GM12878 (cell line): ENCODE results near the gene NR2F1. TPM values are rescaled to one million over a fixed set of nuclear protein-coding genes. Genes with fewer than 3 reads are reported as not detected.

ENCODE experiments used
- ATAC-seq: fragments of 200-7000 bp; cut with Tn5 transposase; 3 replicates; pipeline ENCODE4 v1.9.1; 2020; ENCODE audit warnings: mild to moderate bottlenecking, moderate library complexity
- BruUV-seq: library from RNA; stranded (reverse); fragments of 400-500 nt; replicated peaks from 2 replicates; lab custom pipeline; 2021; lab: Mats Ljungman, UMichigan
- CTCF ChIA-PET: fragments of 300-600 bp; sonication (Branson Sonifier 250); formaldehyde crosslinking; extraction: SDS; loops from one replicate; lab custom pipeline; 2021; ENCODE audit warnings: inconsistent platforms; lab: Yijun Ruan, JAX
- POLR2A ChIA-PET: fragments of 350-600 bp; formaldehyde crosslinking; extraction: SDS; loops from one replicate; lab custom pipeline; 2021; ENCODE audit warnings: inconsistent platforms; lab: Charles Lee
- RAD21 ChIA-PET: fragments of 300-600 bp; sonication (Branson Sonifier 250); formaldehyde crosslinking; loops from one replicate; lab custom pipeline; 2023; ENCODE audit warnings: antibody characterized with exemption; ENCODE audit not compliant: unreplicated experiment; lab: Charles Lee
- SMC1A ChIA-PET: fragments of 300-600 bp; sonication (Branson Sonifier 250); formaldehyde crosslinking; loops from one replicate; lab custom pipeline; 2023; ENCODE audit not compliant: unreplicated experiment, uncharacterized antibody; lab: Charles Lee
- DNase-seq: peaks from one replicate; pipeline ENCODE4 v3.0.0-alpha.2; 2011; ENCODE audit warnings: low read depth, low spot score
- FAIRE-seq: peaks from 3 replicates; lab custom pipeline; 2011; peaks lifted over from hg19 to GRCh38; lab: Jason Lieb, UNC
- H2AFZ ChIP-seq: 2 replicates; pipeline ENCODE4 v1.6.0; 2011; ENCODE audit warnings: low read depth, low read length, control low read depth; ENCODE audit not compliant: control insufficient read depth
- H3K27ac ChIP-seq: 2 replicates; pipeline ENCODE4 v1.5.1; 2011; ENCODE audit warnings: control low read depth; ENCODE audit not compliant: control insufficient read depth, insufficient read depth
- H3K27me3 ChIP-seq, 2 experiments: replicated peaks in 1 of 2; 2 replicates each; pipeline versions ENCODE4 v1.6.0 to v1.6.1; 2011; ENCODE audit warnings: low read length in 1 of 2; ENCODE audit not compliant: control insufficient read depth in 2 of 2, insufficient read depth in 2 of 2
- H3K36me3 ChIP-seq, 2 experiments: 2 replicates each; pipeline ENCODE4 v1.5.1; 2011; ENCODE audit warnings: low read length in 1 of 2; ENCODE audit not compliant: control insufficient read depth in 2 of 2, insufficient read depth in 2 of 2
- H3K4me1 ChIP-seq: 2 replicates; pipeline ENCODE4 v1.6.1; 2011; ENCODE audit warnings: mild to moderate bottlenecking, low read length, moderate library complexity, mixed read lengths; ENCODE audit not compliant: control insufficient read depth, insufficient read depth
- H3K4me2 ChIP-seq: 2 replicates; pipeline ENCODE4 v1.6.0; 2011; ENCODE audit warnings: control low read depth; ENCODE audit not compliant: control insufficient read depth, insufficient read depth
- H3K4me3 ChIP-seq: fragments of 200-600 bp; sonication (generic); 2 replicates; pipeline ENCODE4 v1.5.1; 2016
- H3K79me2 ChIP-seq: 2 replicates; pipeline ENCODE4 v1.6.0; 2011; ENCODE audit warnings: low read length; ENCODE audit not compliant: control insufficient read depth, insufficient read depth
- H3K9ac ChIP-seq: 2 replicates; pipeline ENCODE4 v1.8.0; 2011; ENCODE audit warnings: low read length, control low read depth, mixed read lengths; ENCODE audit not compliant: control insufficient read depth, insufficient read depth
- H3K9me3 ChIP-seq: replicated peaks from 3 replicates; pipeline ENCODE4 v1.5.1; 2011; ENCODE audit warnings: mild to moderate bottlenecking, low read length; ENCODE audit not compliant: control insufficient read depth, insufficient read depth
- H4K20me1 ChIP-seq: 2 replicates; pipeline ENCODE4 v1.6.0; 2011; ENCODE audit not compliant: control insufficient read depth, insufficient read depth
- BHLHE40 ChIP-seq, 2 experiments: fragments of 450-650 bp in 1 of 2; IDR thresholded peaks; 2 replicates each; pipeline ENCODE4 v1.6.1; 2011 to 2017; ENCODE audit warnings: low read depth in 2 of 2, borderline replicate concordance in 1 of 2, improper control_type of control experiment in 1 of 2, low read length in 1 of 2, mild to moderate bottlenecking in 1 of 2
- BMI1 ChIP-seq: fragments of 450-650 bp; IDR thresholded peaks from 2 replicates; pipeline ENCODE4 v1.6.1; 2016; ENCODE audit warnings: mild to moderate bottlenecking, moderate library complexity, borderline replicate concordance
- CREM ChIP-seq: IDR thresholded peaks from 2 replicates; pipeline ENCODE4 v1.6.1; 2014; ENCODE audit warnings: antibody characterized with exemption, low read depth
- DPF2 ChIP-seq: fragments of 450-650 bp; IDR thresholded peaks from 2 replicates; pipeline ENCODE4 v1.6.1; 2017; ENCODE audit warnings: mild to moderate bottlenecking
- ESRRA ChIP-seq: IDR thresholded peaks from 2 replicates; pipeline ENCODE4 v1.6.1; 2012; ENCODE audit warnings: mild to moderate bottlenecking, low read length, improper control_type of control experiment
- IKZF1 ChIP-seq: fragments of 450-650 bp; conservative IDR thresholded peaks from 2 replicates; pipeline ENCODE4 v1.6.1; 2017; ENCODE audit warnings: antibody characterized with exemption, mild to moderate bottlenecking
- JUND ChIP-seq: IDR thresholded peaks from 2 replicates; pipeline ENCODE4 v1.6.1; 2012; ENCODE audit warnings: low read depth, mild to moderate bottlenecking, low read length, improper control_type of control experiment, moderate library complexity
- KLF5 ChIP-seq: fragments of 450-650 bp; IDR thresholded peaks from 2 replicates; pipeline ENCODE4 v1.6.1; 2014; ENCODE audit warnings: mild to moderate bottlenecking; ENCODE audit not compliant: partially characterized antibody
- NKRF ChIP-seq: fragments of 450-650 bp; conservative IDR thresholded peaks from 2 replicates; pipeline ENCODE4 v1.6.1; 2017; ENCODE audit warnings: mild to moderate bottlenecking, moderate library complexity
- POLR2A ChIP-seq: IDR thresholded peaks from 2 replicates; pipeline ENCODE4 v1.6.1; 2011; ENCODE audit warnings: low read depth, mild to moderate bottlenecking, low read length
- RCOR1 ChIP-seq: conservative IDR thresholded peaks from 2 replicates; pipeline ENCODE4 v1.6.1; 2012; ENCODE audit warnings: low read depth, low read length, improper control_type of control experiment
- SMARCA5 ChIP-seq: fragments of 450-650 bp; IDR thresholded peaks from 2 replicates; pipeline ENCODE4 v1.6.1; 2017; ENCODE audit warnings: mild to moderate bottlenecking
- SP1 ChIP-seq: IDR thresholded peaks from one replicate; pipeline ENCODE4 v1.6.1; 2011; ENCODE audit warnings: low read depth, low read length
- ZBED1 ChIP-seq: IDR thresholded peaks from 2 replicates; pipeline ENCODE4 v1.6.1; 2016; ENCODE audit warnings: borderline replicate concordance
- ZNF207 ChIP-seq: fragments of 450-650 bp; IDR thresholded peaks from 2 replicates; pipeline ENCODE4 v1.6.1; 2014; ENCODE audit warnings: antibody characterized with exemption, mild to moderate bottlenecking, borderline replicate concordance
- WGBS: methylation state at CpG from one replicate; pipeline ENCODE4 v1.1.6; 2016; ENCODE audit warnings: low lambda C conversion rate; ENCODE audit not compliant: insufficient replicate concordance, insufficient coverage; ENCODE audit errors: missing lambda C conversion rate; 5-methylcytosine and 5-hydroxymethylcytosine counted together
- in situ Hi-C: fragments of 300-500 bp; cut with MboI; formaldehyde crosslinking; loops from 9 replicates; pipeline ENCODE4 v1.14.3; 2018; ENCODE audit warnings: mixed read lengths
- intact Hi-C: fragments of 100-400 bp; cut with micrococcal nuclease; formaldehyde crosslinking; loops from one replicate; pipeline ENCODE4 v1.14.2; 2022; ENCODE audit not compliant: unreplicated experiment
- polyA plus RNA-seq, 11 experiments: library from polyadenylated mRNA; depleted of rRNA in 4 of 11; unstranded in 6 of 11; stranded (reverse) in 5 of 11; fragments of >200 nt; fragmentation: Nextera tagmentation in 4 of 11; fragmentation: Illumina TruSeq in 1 of 11; extraction: Ambion mirVana in 4 of 11; extraction: Trizol in 1 of 11; gene quantifications; 1 replicate in 1 of 11; 2 replicates in 10 of 11; pipeline versions ENCODE4 v1.2.1 to v1.2.3, GENCODE V29; 2011 to 2016; ENCODE audit warnings: inconsistent platforms in 2 of 11, missing spikeins in 2 of 11, low read depth in 1 of 11
- total RNA-seq, 4 experiments: library from RNA; depleted of rRNA in 3 of 4; stranded (reverse); fragments of >200 nt in 3 of 4; fragmentation: Illumina TruSeq in 1 of 4; extraction: Trizol in 1 of 4; gene quantifications; 2 replicates each; pipeline versions ENCODE4 v1.2.1 to v1.2.3, GENCODE V29; 2013 to 2021
- TF ChIP-seq, protein P1 (sequence below): IDR thresholded peaks from 2 replicates; pipeline ENCODE4 v1.6.1; 2012; ENCODE audit warnings: mild to moderate bottlenecking, low read depth, low read length
- TF ChIP-seq, protein P2 (sequence below): IDR thresholded peaks from 2 replicates; pipeline ENCODE4 v1.6.1; 2011; ENCODE audit warnings: mild to moderate bottlenecking, low read depth, low read length, moderate library complexity; ENCODE audit not compliant: insufficient replicate concordance

NR2F1 gene
- total and polyA plus RNA-seq, 10 of the 15 experiments (the other 5 are each of a cell fraction or from before 2014, with no cell fraction given) = 0.04 to 0.79 (median 0.36) TPM; not detected in 7

- 23% methylated on average over 73 of the region's 73 CpGs for WGBS
- peak overlapping the region; percentile 68 for H2AFZ ChIP-seq
- no peaks in the 10 kb centered on the region for H3K9me3 ChIP-seq
- in situ Hi-C loops (loop anchor here (5.0 to 25.0 kb wide), 2 partner anchors 332 to 1107 kb away; no protein-coding TSS in a partner anchor), intact Hi-C loops (loop anchor here (1.0 to 2.0 kb wide), 2 partner anchors 40 to 335 kb away; no protein-coding TSS in a partner anchor)
- H3K9ac ChIP-seq = no peak overlapping the region
- H3K27me3 ChIP-seq = peaks cover 11 to 32% of the 10 kb centered on the region in 2 experiments
- H3K4me2 ChIP-seq = peak overlapping the region; percentile 98
- ATAC-seq (peak; percentile 39), DNase-seq (no peak), FAIRE-seq (no peak)
- ChIA-PET SMC1A (interaction anchor here (1.0 kb wide), 1 partner anchor 221 kb away, joined by 4 read pairs; no protein-coding TSS in a partner anchor), RAD21 (interaction anchor here (1.1 kb wide), 1 partner anchor 220 kb away, joined by 4 read pairs; no protein-coding TSS in a partner anchor), CTCF (interaction anchor here (0.9 to 1.2 kb wide), 4 partner anchors 27 to 335 kb away, joined by 3 to 5 read pairs (median 4); no protein-coding TSS in a partner anchor), POLR2A (no interaction called here)
- peaks cover 18% of the 10 kb centered on the region for H3K4me1 ChIP-seq
- no TSS peak for BruUV-seq
- peak overlapping the region; percentile 64 for H3K4me3 ChIP-seq
- no peak for TF ChIP-seq JUND
- no peak for TF ChIP-seq CREM
- TF ChIP-seq SMARCA5 = no peak
- TF ChIP-seq ZNF207 = no peak
- no peak for TF ChIP-seq RCOR1
- TF ChIP-seq KLF5 = no peak
- peak; percentile 34 for TF ChIP-seq IKZF1
- no peak for TF ChIP-seq SP1
- 0 out of 2 replicates have a peak, but pooled peaks have one; percentile 13 for TF ChIP-seq DPF2
- TF ChIP-seq, protein P1, sequence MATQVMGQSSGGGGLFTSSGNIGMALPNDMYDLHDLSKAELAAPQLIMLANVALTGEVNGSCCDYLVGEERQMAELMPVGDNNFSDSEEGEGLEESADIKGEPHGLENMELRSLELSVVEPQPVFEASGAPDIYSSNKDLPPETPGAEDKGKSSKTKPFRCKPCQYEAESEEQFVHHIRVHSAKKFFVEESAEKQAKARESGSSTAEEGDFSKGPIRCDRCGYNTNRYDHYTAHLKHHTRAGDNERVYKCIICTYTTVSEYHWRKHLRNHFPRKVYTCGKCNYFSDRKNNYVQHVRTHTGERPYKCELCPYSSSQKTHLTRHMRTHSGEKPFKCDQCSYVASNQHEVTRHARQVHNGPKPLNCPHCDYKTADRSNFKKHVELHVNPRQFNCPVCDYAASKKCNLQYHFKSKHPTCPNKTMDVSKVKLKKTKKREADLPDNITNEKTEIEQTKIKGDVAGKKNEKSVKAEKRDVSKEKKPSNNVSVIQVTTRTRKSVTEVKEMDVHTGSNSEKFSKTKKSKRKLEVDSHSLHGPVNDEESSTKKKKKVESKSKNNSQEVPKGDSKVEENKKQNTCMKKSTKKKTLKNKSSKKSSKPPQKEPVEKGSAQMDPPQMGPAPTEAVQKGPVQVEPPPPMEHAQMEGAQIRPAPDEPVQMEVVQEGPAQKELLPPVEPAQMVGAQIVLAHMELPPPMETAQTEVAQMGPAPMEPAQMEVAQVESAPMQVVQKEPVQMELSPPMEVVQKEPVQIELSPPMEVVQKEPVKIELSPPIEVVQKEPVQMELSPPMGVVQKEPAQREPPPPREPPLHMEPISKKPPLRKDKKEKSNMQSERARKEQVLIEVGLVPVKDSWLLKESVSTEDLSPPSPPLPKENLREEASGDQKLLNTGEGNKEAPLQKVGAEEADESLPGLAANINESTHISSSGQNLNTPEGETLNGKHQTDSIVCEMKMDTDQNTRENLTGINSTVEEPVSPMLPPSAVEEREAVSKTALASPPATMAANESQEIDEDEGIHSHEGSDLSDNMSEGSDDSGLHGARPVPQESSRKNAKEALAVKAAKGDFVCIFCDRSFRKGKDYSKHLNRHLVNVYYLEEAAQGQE = no peak
- no peak for TF ChIP-seq ESRRA
- no peak for TF ChIP-seq ZBED1
- no peak for TF ChIP-seq NKRF
- 0 out of 2 replicates have a peak, but pooled peaks have one; percentile 9 for TF ChIP-seq BMI1
- peak in 1 of 2 experiments; percentile 12; a peak in 1 of 4 replicates for TF ChIP-seq BHLHE40 (IDR thresholded peaks at IDR 0.05; ENCODE audit: borderline replicate concordance in 1 of 2, low read depth in 2 of 2, low read length in 1 of 2)
- TF ChIP-seq, protein P2, sequence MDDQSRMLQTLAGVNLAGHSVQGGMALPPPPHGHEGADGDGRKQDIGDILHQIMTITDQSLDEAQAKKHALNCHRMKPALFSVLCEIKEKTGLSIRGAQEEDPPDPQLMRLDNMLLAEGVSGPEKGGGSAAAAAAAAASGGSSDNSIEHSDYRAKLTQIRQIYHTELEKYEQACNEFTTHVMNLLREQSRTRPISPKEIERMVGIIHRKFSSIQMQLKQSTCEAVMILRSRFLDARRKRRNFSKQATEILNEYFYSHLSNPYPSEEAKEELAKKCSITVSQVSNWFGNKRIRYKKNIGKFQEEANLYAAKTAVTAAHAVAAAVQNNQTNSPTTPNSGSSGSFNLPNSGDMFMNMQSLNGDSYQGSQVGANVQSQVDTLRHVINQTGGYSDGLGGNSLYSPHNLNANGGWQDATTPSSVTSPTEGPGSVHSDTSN = no peak
- TF ChIP-seq POLR2A = no peak
- no peaks in the 10 kb centered on the region for H3K79me2 ChIP-seq
- no peak overlapping the region for H3K27ac ChIP-seq
- H3K36me3 ChIP-seq = no peaks in the 10 kb centered on the region
- H4K20me1 ChIP-seq = no peaks in the 10 kb centered on the region
Observed at GRCh38 chr5:93580063-93580926, 2.7 kb upstream of the NR2F1 start.
